ENCODE measurements around the gene BMPR1B.

GRCh38 chr4:95023110-95023509, 265.4 kb downstream of the BMPR1B start:
- TF ChIP-seq, protein P1, sequence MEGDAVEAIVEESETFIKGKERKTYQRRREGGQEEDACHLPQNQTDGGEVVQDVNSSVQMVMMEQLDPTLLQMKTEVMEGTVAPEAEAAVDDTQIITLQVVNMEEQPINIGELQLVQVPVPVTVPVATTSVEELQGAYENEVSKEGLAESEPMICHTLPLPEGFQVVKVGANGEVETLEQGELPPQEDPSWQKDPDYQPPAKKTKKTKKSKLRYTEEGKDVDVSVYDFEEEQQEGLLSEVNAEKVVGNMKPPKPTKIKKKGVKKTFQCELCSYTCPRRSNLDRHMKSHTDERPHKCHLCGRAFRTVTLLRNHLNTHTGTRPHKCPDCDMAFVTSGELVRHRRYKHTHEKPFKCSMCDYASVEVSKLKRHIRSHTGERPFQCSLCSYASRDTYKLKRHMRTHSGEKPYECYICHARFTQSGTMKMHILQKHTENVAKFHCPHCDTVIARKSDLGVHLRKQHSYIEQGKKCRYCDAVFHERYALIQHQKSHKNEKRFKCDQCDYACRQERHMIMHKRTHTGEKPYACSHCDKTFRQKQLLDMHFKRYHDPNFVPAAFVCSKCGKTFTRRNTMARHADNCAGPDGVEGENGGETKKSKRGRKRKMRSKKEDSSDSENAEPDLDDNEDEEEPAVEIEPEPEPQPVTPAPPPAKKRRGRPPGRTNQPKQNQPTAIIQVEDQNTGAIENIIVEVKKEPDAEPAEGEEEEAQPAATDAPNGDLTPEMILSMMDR (tag by site-specific recombination; IDR thresholded peaks at IDR 0.05), result no peak
- TF ChIP-seq REST (tag by site-specific recombination; IDR thresholded peaks at IDR 0.05) (no peak), ZNF350 (tag by site-specific recombination; IDR thresholded peaks at IDR 0.05) (no peak), ZNF146 (tag by site-specific recombination; IDR thresholded peaks at IDR 0.05) (no peak), ZNF404 (tag by site-specific recombination; IDR thresholded peaks at IDR 0.05) (no peak), ZNF24 (tag by site-specific recombination; IDR thresholded peaks at IDR 0.05) (no peak), ZNF610 (tag by site-specific recombination; IDR thresholded peaks at IDR 0.05; ENCODE audit: borderline replicate concordance) (no peak), ZBTB8A (tag by site-specific recombination; IDR thresholded peaks at IDR 0.05) (no peak), KLF1 (tag by site-specific recombination; IDR thresholded peaks at IDR 0.05) (no peak), MYNN (tag by site-specific recombination; IDR thresholded peaks at IDR 0.05; ENCODE audit: borderline replicate concordance) (no peak), ZNF354C (tag by site-specific recombination; IDR thresholded peaks at IDR 0.05; ENCODE audit: borderline replicate concordance, low read depth) (no peak), SCRT2 (tag by site-specific recombination; IDR thresholded peaks at IDR 0.05) (no peak)
- TF ChIP-seq, protein P2, sequence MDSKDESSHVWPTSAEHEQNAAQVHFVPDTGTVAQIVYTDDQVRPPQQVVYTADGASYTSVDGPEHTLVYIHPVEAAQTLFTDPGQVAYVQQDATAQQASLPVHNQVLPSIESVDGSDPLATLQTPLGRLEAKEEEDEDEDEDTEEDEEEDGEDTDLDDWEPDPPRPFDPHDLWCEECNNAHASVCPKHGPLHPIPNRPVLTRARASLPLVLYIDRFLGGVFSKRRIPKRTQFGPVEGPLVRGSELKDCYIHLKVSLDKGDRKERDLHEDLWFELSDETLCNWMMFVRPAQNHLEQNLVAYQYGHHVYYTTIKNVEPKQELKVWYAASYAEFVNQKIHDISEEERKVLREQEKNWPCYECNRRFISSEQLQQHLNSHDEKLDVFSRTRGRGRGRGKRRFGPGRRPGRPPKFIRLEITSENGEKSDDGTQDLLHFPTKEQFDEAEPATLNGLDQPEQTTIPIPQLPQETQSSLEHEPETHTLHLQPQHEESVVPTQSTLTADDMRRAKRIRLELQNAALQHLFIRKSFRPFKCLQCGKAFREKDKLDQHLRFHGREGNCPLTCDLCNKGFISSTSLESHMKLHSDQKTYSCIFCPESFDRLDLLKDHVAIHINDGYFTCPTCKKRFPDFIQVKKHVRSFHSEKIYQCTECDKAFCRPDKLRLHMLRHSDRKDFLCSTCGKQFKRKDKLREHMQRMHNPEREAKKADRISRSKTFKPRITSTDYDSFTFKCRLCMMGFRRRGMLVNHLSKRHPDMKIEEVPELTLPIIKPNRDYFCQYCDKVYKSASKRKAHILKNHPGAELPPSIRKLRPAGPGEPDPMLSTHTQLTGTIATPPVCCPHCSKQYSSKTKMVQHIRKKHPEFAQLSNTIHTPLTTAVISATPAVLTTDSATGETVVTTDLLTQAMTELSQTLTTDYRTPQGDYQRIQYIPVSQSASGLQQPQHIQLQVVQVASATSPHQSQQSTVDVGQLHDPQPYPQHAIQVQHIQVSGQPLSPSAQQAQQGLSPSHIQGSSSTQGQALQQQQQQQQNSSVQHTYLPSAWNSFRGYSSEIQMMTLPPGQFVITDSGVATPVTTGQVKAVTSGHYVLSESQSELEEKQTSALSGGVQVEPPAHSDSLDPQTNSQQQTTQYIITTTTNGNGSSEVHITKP (tag by site-specific recombination; IDR thresholded peaks at IDR 0.05), result no peak

Measured in HEK293 (cell line).